HEK293T (cell line): ENCODE results near the gene TRAPPC10.
"Not testable (repeated sequence)": the region's sequence is repeated elsewhere in the genome, so short reads cannot be mapped to it uniquely, and the experiment has no call there.

Experiments
- ARNT ChIP-seq: fragments of 450-650 bp; IDR thresholded peaks from 2 replicates; pipeline ENCODE4 v1.6.1; 2017; ENCODE audit warnings: mild to moderate bottlenecking
- BHLHE40 ChIP-seq: fragments of 450-650 bp; IDR thresholded peaks from 2 replicates; pipeline ENCODE4 v1.6.1; 2016; ENCODE audit warnings: mild to moderate bottlenecking, moderate library complexity, borderline replicate concordance
- FOXA1 ChIP-seq: fragments of 450-650 bp; IDR thresholded peaks from 2 replicates; pipeline ENCODE4 v1.6.1; 2016; ENCODE audit warnings: mild to moderate bottlenecking
- FOXM1 ChIP-seq: fragments of 450-650 bp; IDR thresholded peaks from 2 replicates; pipeline ENCODE4 v1.6.1; 2017; ENCODE audit warnings: mild to moderate bottlenecking, borderline replicate concordance
- PKNOX1 ChIP-seq: fragments of 450-650 bp; IDR thresholded peaks from 2 replicates; pipeline ENCODE4 v1.6.1; 2016
- SP1 ChIP-seq: fragments of 450-650 bp; IDR thresholded peaks from 2 replicates; pipeline ENCODE4 v1.6.1; 2017
- SUZ12 ChIP-seq: fragments of 450-650 bp; IDR thresholded peaks from 2 replicates; pipeline ENCODE4 v1.6.1; 2016; ENCODE audit warnings: mild to moderate bottlenecking
- TARDBP ChIP-seq: fragments of 450-650 bp; IDR thresholded peaks from 2 replicates; pipeline ENCODE4 v1.6.1; 2016

GRCh38 chr21:44143996-44144395 is 131.9 kb downstream of the TRAPPC10 start:
- not testable (repeated sequence) for TF ChIP-seq SP1, FOXA1, TARDBP, FOXM1, PKNOX1, ARNT, SUZ12, BHLHE40
